GM23248 (cell line): ENCODE results near the gene FAXC.

Source experiments
- EZH2 ChIP-seq: fragments of 200-600 bp; sonication (generic); IDR thresholded peaks from 2 replicates; pipeline ENCODE4 v1.6.1; 2018; ENCODE audit warnings: antibody characterized with exemption, mild to moderate bottlenecking; ENCODE audit not compliant: insufficient read depth, poor library complexity, severe bottlenecking
- EZH2phosphoT487 ChIP-seq: fragments of 200-600 bp; sonication (generic); IDR thresholded peaks from 2 replicates; pipeline ENCODE4 v1.6.1; 2018; ENCODE audit warnings: antibody characterized with exemption, moderate library complexity, mild to moderate bottlenecking, low read depth; ENCODE audit not compliant: insufficient read depth

DNA sequence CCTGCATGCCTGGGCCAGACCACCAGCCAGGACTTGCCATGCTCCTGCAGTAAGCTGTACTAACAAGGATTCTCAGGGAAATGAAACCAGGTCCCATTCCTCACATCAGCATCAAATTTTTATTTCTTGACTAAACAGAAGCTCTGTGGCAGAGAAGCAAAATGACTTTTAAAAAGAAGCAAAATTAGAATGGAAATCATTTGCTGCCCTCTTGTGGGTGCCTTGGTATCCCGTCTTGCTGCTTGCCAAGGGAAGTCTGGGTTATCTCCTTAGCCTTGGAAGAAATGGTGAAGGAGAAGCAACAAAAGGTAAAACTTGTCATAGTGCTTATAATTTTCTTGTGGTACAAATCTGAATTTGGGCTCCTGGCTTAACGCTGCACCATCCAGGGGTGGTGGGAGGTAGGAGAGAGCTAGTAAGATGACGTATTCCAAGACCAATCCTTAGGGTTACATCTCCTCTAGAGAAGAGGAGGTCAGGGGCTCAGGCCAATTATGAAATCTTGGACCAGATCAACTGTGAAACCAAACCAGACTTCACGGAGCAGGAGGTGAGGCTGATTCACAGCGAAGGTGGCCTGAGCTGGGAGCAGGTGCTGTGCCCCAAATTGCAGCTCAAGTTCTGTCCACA, 107.5 kb downstream of the FAXC start:
- TF ChIP-seq EZH2 (no peak), EZH2phosphoT487 (no peak)
